HG02588 (cell line): ENCODE measurements around the gene HAUS7.

Source experiments
- ATAC-seq: cut with Tn5 transposase; IDR thresholded peaks from one replicate; pipeline ENCODE4 v1.9.1; 2021; ENCODE audit warnings: mild to moderate bottlenecking, moderate library complexity; ENCODE audit not compliant: unreplicated experiment

The HAUS7 gene

GRCh38 chrX:153499876-153500275 lies 29.5 kb upstream of the HAUS7 start:
- ATAC-seq = no peak

DNA sequence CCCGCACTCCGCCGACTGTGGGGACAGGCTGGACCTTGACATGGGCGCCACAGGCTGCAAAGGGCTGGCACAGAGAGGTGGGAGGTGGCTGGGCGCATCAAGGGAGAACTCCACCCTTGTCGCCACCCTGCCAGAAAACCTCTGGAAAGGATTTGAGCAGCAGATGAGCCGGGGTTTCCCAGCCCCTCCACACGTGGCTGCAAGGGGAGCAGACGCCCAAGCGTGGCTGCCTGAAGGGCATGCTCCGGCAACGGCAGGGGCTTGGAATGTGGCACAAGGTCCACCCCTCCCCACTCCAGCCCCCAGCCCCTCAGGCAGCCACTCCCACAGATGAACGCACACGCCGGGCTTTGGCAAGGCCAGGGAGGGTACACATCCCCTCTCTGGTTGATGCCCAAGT lies 29.0 kb upstream of the HAUS7 start:
- ATAC-seq = no peak

- no peak for ATAC-seq
These were observed 28.1 kb upstream of the HAUS7 start for GRCh38 chrX:153498453-153498852.

DNA sequence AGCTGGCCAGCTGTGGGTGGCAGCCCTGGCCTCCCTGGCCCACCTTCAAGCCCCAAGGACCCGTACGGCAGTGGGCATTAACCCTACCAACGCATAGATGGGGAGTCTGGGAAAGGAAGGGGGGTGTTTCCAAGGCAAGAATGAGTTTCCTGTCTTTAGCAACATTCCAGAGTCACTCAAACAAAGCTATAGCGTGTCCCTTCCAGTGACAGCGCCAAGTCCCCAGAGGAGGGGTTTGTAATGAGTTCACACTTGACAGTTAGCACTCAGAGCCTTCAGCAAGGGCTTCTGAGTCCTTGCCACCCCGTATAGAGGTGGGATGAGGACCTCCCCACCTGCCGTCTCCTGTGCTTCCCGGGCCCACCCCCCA lies 26.2 kb upstream of the HAUS7 start:
- ATAC-seq = no peak

DNA sequence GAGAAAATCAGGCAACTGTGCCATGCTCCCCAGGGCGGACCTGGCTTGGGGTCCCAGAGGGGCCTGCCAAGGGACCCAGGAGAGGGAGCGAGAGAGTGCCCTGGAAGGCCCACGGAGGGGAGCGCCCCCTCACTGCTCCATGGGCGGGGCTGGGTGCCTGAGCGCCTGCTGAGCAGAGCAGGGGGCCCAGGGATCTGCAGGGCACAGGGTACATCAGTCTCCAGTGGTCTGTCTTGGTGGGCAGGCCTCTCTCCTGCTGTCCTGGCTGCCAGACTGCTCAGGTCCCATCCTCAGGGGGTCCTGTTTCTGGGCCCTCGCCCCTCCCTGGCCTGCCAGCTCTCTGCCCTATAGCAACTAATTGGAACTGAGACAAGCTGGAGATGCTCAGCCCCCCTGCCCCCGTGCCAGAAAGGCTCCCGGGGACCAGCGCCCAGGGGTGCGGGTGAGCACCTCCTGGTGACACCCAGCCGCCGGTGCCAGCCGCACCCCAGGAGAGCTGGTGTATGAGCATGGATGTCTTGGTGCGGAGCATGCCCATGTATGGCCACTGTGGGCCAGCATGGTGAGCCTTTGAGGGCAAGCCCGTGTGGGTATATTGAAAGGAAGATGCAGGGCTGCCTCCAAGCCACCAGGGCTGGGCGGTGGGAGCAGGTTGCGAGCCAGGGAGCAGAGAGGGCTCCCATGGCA lies 25.7 kb upstream of the HAUS7 start:
- ATAC-seq = no peak

- no peak for ATAC-seq
These were observed 25.0 kb upstream of the HAUS7 start for GRCh38 chrX:153495362-153495751.

- no peak for ATAC-seq
These were observed 24.4 kb upstream of the HAUS7 start, which contains the start of gene BGN for GRCh38 chrX:153494541-153495361. BGN (plus strand) TSS chrX:153494980; CDS start chrX:153504632, 9,652 bp downstream.

GRCh38 chrX:153494061-153494460 lies 23.7 kb upstream of the HAUS7 start:
- ATAC-seq = no peak

- ATAC-seq = no peak
These were observed 22.7 kb upstream of the HAUS7 start for GRCh38 chrX:153493085-153493484.

DNA sequence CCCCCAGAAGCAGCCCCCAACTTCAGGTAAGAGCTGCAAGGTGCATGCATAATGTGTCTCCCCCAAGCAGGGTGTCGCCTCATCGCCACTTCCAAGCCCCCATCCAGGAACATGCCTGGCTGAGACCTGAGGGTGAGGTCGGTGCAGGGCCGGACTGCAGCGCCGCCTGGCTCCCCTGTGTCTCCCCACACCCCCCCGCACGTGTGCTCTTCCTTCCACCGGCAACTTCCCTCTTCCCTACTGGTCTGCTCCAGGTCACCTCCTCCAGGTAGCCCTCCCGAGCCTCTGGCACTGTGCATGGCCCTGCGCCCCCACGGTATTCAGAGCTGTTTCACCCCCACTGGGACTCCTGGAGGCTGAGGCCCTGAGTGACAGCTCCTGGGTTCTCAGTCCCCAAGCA lies 22.2 kb upstream of the HAUS7 start:
- ATAC-seq = no peak

- ATAC-seq = no peak
These were observed 21.5 kb upstream of the HAUS7 start for GRCh38 chrX:153491918-153492317.

GRCh38 chrX:153491351-153491914 lies 21.1 kb upstream of the HAUS7 start:
- ATAC-seq = no peak

- ATAC-seq = no peak
These were observed 20.0 kb upstream of the HAUS7 start for GRCh38 chrX:153490217-153490930.

DNA sequence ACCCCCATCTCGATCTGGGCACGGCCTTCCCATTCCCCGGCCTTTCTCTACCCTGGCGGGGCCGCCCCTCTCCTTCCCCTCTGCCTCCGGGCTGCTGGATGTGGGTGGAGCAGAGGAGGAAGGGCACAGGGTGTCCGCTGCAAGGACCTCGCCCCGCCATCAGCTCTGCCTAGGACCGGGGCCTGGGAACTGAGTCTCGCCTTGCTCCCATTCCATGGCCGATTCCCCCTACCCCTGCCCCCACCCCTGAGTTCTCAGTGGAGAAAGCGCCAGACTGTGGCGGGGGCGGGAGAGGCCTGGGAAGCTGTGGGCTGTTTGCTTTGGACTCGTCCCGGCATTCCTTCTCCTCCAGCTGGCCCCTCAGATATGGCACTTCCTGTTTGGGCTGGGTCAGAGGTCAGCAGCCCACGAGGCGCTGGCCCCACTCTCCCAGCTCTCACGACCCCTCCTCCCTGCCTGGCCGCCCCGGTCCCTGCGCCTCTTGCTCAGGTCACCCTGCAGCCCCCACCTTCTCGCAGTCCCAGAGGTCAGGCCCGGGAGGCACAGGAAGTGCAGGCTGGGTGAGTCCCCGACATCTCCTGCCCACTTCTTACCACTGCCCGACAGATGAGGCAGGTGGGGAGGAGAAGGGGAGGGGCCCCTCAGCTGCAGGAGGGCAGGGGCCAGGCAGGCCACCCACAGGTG lies 18.0 kb upstream of the HAUS7 start:
- ATAC-seq = no peak

GRCh38 chrX:153487590-153488071 lies 17.3 kb upstream of the HAUS7 start:
- no peak for ATAC-seq

DNA sequence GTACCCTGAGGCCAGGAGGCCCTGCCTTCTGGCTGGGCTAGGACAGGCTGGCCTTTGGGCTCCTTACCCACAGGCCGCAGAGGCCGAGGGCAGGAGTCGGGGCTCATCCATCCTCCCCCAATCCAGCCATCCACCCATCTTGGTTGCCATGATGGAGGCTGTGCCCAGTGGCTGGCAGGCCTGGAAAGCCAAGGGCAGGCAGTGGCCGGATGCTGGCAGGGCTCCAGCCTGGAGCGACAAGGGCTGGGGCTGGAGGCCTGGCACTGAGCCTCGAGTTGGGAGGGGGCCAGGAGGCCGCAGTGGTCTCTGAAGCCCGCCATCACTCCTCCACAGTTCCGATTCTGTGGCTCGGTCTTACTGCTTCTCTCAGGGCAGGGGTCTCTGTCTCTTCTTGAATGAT lies 15.8 kb upstream of the HAUS7 start:
- no peak for ATAC-seq

DNA sequence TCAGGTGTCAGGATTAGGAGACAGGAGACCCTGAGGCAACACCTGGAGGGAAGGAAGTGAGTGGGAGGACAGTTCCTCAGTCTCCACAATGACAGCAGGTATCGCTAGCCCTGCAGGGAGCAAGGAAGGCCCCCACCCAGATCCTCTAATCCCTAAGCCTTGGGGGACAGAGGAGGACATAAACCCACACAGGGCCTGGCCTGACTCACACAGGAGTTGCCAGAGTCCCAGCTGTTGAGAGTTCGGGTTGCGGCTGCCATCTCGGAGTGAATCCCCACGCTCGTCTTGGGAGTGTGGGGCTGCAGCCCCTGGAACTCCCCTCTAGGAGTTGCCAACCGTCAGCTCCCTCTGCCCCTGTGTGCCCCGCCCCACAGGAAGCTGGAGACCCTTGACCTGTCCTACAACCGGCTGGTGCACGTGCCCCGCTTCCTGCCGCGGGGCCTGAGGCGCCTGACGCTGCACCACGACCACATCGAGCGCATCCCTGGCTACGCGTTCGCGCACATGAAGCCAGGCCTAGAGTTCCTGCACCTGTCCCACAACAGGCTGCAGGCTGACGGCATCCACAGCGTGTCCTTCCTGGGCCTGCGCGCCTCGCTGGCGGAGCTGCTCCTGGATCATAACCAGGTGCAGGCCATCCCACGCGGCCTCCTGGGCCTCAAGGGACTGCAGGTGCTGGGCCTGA lies 15.2 kb upstream of the HAUS7 start:
- ATAC-seq = no peak

- no peak for ATAC-seq
These were observed 12.1 kb upstream of the HAUS7 start for GRCh38 chrX:153482376-153483015.

DNA sequence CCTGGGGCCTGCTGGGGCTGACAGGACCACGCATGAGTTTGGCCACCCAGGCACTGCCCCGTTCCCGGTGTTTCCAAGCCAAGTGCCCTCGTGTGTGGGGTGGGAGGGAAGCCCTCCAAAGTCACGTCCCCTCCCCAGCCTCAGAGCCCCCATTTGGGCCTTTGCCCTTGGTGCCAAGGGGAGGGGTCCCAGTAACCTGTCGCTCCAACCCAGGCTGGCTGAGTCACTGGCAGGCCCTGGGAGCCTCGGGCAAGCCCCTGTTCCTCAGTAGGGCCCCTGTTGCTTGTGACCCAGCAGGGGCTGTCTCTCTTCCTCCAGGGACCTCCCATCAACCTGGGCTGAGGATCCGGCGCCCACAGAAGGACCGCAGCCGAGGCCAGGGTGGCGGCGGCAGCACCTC lies 10.7 kb upstream of the HAUS7 start:
- no peak for ATAC-seq

- no peak for ATAC-seq
These were observed 8.4 kb upstream of the HAUS7 start for GRCh38 chrX:153478746-153479145.
